Keratinocyte (primary cell): ENCODE data around the gene ZNF778.

ENCODE experiments used
- EZH2 ChIP-seq: IDR thresholded peaks from one replicate; pipeline ENCODE4 v1.6.1; 2012; ENCODE audit warnings: inconsistent platforms, mild to moderate bottlenecking, low read length, moderate library complexity
- TF ChIP-seq, protein P1 (sequence below), 3 experiments: IDR thresholded peaks in 1 of 3; conservative IDR thresholded peaks in 1 of 3; optimal IDR thresholded peaks in 1 of 3; 2 replicates in 2 of 3; 3 replicates in 1 of 3; pipeline versions ENCODE3 to v1.5.1; 2011; ENCODE audit warnings: low read length in 3 of 3, mild to moderate bottlenecking in 3 of 3, moderate library complexity in 2 of 3, control low read depth in 1 of 3, inconsistent platforms in 1 of 3; ENCODE audit not compliant: insufficient read depth in 2 of 3; ENCODE audit errors: extremely low read depth in 1 of 3

DNA sequence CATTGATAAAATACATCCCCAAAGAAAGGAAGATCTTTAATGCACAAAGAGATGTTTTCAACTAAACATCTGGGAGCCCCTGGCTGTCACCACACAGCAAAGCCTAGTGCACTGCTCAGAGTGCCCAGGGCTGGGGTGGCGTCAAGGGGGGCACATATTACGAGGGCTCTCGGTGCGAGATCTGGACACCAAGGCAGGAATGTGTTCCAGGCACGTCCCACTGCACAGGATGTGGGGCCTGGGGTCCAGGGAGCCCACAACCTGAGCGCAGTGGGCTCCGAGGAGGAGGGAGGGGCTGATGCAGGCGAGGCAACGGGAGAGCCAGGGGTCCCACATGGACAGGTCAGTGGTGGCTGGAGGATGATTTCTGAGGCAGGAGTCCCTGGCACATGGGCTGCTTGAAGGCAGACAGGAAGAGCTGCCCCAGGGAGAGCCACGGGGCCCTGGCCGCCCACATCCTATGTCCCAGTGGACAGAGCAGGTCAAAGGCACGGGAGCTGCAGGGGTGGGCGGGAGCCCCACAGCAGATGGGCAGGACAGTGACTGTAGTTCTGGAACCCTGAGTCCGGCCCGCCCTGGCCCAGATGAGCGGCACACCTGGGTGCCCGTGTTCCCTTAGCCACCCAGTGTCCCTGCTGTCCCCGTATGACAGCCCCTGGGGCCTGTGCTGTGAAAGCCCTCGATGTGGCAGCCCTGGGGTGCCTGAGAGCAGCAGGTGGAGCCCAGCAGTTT, 56.4 kb downstream of the ZNF778 start:
- TF ChIP-seq, protein P1, sequence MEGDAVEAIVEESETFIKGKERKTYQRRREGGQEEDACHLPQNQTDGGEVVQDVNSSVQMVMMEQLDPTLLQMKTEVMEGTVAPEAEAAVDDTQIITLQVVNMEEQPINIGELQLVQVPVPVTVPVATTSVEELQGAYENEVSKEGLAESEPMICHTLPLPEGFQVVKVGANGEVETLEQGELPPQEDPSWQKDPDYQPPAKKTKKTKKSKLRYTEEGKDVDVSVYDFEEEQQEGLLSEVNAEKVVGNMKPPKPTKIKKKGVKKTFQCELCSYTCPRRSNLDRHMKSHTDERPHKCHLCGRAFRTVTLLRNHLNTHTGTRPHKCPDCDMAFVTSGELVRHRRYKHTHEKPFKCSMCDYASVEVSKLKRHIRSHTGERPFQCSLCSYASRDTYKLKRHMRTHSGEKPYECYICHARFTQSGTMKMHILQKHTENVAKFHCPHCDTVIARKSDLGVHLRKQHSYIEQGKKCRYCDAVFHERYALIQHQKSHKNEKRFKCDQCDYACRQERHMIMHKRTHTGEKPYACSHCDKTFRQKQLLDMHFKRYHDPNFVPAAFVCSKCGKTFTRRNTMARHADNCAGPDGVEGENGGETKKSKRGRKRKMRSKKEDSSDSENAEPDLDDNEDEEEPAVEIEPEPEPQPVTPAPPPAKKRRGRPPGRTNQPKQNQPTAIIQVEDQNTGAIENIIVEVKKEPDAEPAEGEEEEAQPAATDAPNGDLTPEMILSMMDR (optimal IDR thresholded peaks at IDR 0.05 in 1 of 3, IDR thresholded peaks at IDR 0.05 in 1 of 3, conservative IDR thresholded peaks at IDR 0.05 in 1 of 3; ENCODE audit: extremely low read depth in 1 of 3, insufficient read depth in 2 of 3, low read length in 3 of 3): no peak
- TF ChIP-seq EZH2: no peak
